Measurements from ENCODE around the gene CARMIL1.

GRCh38 chr6:25257686-25258348 is 21.4 kb upstream of the CARMIL1 start:
- TF ChIP-seq GATA3 (IDR thresholded peaks at IDR 0.05; ENCODE audit: low read depth, low read length) = no peak
- TF ChIP-seq GATA2 (IDR thresholded peaks at IDR 0.05; ENCODE audit: low read depth, low read length) = no peak

All from SH-SY5Y (cell line).